ENCODE measurements around the gene CHST3.

DNA sequence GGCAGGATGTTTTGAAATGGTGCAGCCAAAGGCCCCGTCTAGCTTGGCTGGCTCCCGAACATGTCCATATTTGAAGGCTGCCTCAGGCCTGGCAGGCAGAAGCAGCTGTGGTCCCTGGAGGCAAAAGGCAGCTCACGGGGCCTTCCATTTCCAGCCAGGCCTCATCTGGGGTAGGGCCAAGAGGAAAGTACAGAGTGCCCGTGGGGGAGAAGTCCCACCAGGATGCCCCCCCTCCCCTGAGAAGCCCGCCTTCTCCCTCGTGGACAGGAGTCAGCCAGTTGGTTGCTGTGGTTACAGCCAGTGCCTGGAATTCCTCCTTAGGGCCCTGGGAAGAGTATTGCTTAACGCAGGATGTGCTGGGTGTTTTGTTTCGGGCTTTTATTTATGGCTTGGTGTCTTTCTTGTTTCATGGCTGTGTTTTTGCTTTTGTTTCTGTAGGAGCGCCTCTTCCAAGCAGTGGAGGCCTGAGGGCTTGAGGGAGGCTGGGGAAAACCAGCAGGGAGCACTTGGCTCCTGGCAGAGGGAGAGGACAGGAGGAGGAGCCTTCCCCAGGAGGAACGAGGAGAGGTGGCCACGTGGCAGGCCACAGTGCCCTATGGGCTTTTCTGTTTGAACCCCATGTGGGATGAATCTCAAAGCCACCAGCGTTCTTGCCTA is 45.4 kb downstream of the CHST3 start:
- TF ChIP-seq POLR2A (IDR thresholded peaks at IDR 0.05) (no peak), POLR2AphosphoS5 (IDR thresholded peaks at IDR 0.05) (peak; percentile 70 to 83)
- TF ChIP-seq, protein P1, sequence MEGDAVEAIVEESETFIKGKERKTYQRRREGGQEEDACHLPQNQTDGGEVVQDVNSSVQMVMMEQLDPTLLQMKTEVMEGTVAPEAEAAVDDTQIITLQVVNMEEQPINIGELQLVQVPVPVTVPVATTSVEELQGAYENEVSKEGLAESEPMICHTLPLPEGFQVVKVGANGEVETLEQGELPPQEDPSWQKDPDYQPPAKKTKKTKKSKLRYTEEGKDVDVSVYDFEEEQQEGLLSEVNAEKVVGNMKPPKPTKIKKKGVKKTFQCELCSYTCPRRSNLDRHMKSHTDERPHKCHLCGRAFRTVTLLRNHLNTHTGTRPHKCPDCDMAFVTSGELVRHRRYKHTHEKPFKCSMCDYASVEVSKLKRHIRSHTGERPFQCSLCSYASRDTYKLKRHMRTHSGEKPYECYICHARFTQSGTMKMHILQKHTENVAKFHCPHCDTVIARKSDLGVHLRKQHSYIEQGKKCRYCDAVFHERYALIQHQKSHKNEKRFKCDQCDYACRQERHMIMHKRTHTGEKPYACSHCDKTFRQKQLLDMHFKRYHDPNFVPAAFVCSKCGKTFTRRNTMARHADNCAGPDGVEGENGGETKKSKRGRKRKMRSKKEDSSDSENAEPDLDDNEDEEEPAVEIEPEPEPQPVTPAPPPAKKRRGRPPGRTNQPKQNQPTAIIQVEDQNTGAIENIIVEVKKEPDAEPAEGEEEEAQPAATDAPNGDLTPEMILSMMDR (IDR thresholded peaks at IDR 0.05): no peak
